Skin epidermis (tissue), 12 donors: ENCODE results near the gene ADD1.
A peak's percentile ranks its signal among the peaks of the same experiment; 100 is the strongest.

Source experiments
- H3K27ac ChIP-seq, 21 experiments: fragments of 200-600 bp; sonication (generic) in 11 of 21; one replicate each; pipeline ENCODE4 v1.5.0; 2020; ENCODE audit warnings: mild to moderate bottlenecking in 3 of 21, inconsistent platforms in 2 of 21, moderate library complexity in 2 of 21
- H3K4me3 ChIP-seq, 7 experiments: fragments of 200-600 bp; sonication (generic) in 2 of 7; one replicate each; pipeline ENCODE4 v1.5.0; 2020; ENCODE audit warnings: inconsistent platforms in 2 of 7, mild to moderate bottlenecking in 2 of 7, moderate library complexity in 1 of 7

The ADD1 gene

DNA sequence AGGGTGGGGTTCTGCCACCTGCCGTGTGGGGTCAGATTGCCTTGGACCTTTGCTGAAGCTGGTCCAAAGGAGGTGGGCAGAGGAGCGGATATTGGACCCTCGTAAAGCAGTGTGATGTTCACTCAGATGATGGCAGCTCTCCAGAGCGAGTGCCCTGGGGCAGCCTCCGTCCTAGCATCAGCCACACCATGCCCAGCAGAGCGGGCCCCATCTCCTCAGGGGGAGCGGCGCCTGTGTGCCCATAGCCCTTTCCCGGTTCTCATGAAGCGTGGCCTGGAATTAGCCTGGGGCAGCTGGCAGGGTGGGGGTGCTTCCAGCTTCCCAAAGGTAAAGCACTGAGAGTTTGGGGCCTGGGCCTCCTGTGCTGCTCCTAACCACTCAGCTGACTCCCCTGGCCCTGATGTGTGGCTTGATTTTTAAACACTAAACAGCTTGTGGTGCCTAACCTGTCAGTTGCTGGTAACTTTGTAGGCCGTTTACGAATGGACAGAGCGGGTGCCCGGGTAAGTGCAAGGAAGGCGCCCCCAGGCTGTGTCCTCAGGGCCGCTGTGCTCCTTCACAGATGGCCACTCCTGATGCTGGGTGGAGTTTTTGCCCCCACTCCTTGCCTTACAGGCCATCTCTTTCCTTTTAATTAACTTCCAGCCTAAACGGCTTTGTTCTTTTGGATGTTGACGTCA lies 83.5 kb downstream of the ADD1 start:
- Histone ChIP-seq H3K27ac (no peak overlapping the region), H3K4me3 (no peak overlapping the region)

DNA sequence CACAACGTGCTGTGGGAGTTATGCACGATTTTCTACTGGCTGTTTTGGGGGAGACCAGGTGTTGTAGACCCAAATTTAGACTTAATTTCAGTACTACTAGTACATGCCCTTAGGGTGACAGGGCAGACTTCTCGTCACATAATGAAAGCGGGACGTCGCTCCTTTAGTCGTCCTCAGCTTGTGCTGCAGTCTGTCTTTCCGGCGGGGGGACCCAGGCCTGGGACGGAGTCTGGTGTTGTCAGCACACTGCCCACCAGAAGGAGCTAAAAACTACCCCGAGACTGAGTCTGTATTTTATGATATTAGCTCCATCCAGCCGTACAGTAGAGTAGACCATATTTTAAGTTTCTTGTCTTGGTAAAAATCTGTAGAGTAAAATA lies 84.0 kb downstream of the ADD1 start:
- no peak overlapping the region for H3K27ac ChIP-seq
- no peak overlapping the region for H3K4me3 ChIP-seq

DNA sequence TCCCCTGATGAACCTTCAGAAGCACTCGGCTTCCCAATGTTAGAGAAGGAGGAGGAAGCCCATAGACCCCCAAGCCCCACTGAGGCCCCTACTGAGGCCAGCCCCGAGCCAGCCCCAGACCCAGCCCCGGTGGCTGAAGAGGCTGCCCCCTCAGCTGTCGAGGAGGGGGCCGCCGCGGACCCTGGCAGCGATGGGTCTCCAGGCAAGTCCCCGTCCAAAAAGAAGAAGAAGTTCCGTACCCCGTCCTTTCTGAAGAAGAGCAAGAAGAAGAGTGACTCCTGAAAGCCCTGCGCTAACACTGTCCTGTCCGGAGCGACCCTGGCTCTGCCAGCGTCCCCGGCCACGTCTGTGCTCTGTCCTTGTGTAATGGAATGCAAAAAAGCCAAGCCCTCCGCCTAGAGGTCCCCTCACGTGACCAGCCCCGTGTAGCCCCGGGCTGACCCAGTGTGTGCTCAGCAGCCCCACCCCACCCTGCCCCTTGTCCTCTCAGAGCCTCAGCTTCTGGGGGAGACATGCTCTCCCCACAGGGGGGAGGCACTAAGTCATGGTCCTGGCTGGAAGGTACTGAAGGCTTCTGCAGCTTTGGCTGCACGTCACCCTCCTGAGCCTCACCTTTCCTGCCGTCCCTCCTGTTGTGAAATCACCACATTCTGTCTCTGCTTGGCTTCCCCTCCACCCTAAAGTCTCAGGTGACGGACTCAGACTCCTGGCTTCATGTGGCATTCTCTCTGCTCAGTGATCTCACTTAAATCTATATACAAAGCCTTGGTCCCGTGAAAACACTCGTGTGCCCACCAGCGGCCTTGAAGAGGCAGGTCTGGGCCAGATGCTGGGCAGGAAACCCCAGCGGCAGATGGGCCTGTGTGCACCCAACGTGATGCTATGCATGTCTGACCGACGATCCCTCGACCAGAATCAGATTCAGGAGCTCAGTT lies 84.9 kb downstream of the ADD1 start:
- Histone ChIP-seq H3K4me3 (no peak overlapping the region), H3K27ac (peak overlapping the region in 1 of 21 experiments; percentile 38)

DNA sequence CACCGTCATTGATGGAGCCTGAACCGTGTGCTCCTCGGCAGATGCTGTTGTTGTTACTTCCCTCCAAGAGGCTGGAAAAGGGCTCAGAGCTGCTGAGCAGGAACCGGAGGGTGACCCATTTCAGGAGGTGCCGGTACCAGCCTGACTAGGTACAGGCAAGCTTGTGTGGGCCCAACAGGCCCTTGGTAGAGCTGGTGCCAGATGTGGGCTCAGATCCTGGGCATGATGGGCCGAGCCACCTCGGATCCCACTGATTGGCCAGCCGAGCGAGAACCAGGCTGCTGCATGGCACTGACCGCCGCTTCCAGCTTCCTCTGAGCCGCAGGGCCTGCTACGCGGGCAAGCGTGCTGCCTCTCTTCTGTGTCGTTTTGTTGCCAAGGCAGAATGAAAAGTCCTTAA lies 85.8 kb downstream of the ADD1 start:
- Histone ChIP-seq H3K27ac (peak overlapping the region in 2 of 21 experiments; percentile 18 to 56), H3K4me3 (no peak overlapping the region)

DNA sequence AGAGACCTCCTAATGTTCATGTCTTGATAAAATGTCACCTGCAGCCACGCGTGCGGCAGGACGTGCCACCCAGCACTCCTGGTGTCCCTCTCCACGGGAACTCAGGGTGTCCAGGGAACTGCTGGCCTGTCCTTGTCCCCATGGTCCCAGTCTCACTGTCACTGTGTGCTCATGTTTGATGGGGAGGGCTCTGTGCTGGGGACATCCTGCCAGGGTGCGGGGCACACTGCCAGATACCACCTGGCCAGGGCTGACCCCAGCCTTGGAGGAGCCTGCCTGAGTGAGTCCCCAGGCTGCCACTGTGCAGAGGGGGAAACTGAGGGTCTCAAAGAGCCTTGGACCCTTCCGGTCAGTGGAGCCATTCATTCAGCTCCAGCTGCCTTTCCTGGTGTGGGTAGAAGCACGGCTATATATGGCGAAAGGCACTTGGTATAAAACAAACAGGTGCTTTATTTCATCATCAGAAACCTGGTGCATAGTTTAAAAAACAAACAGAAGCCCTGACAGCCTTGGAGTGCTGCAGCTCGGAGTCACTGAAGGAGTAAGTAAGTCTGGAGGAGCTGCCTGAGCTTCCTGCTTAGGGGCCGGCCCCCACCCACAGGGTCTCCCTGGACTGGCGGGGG lies 86.6 kb downstream of the ADD1 start:
- Histone ChIP-seq H3K4me3 (no peak overlapping the region), H3K27ac (peak overlapping the region in 6 of 21 experiments; percentile 20 to 98 (median 73))

DNA sequence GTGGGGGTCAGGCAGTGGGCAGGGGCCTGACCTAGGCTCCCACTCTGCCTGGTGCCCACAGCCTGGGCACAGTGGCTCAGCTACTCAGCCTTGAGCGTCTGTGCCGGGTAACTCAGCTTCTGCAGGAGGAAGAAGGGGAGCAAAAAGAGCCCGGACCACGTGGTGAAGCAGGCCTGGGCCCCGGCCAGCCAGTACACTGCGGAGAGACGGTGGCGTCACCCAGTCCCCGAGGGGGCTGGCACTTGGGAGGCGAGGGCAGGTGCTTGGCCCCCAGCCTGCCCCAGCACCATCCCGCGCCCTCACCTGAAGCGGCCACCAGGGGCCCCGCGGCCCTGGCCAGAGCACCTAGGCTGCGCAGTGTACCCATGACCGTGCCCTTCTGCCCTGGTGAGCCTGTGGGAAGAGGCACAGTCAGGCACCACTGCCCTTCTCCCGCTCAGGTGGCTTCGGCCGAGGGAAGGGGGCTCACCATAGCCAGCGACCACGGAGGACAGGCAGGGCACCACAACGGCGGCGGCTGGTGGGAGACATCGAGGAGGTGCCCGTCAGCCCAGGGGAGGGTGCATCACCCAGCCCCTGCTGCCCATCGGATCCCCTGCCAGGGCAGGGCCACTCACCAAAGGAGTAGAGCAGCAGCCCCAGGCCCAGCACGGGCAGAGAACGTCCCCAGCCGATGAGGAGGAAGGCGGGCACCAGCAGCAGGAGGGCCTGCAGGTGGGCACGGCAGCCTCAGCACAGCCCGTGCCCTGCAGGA lies 87.3 kb downstream of the ADD1 start:
- Histone ChIP-seq H3K27ac (peak overlapping the region in 17 of 21 experiments; percentile 19 to 98 (median 85)), H3K4me3 (no peak overlapping the region)

DNA sequence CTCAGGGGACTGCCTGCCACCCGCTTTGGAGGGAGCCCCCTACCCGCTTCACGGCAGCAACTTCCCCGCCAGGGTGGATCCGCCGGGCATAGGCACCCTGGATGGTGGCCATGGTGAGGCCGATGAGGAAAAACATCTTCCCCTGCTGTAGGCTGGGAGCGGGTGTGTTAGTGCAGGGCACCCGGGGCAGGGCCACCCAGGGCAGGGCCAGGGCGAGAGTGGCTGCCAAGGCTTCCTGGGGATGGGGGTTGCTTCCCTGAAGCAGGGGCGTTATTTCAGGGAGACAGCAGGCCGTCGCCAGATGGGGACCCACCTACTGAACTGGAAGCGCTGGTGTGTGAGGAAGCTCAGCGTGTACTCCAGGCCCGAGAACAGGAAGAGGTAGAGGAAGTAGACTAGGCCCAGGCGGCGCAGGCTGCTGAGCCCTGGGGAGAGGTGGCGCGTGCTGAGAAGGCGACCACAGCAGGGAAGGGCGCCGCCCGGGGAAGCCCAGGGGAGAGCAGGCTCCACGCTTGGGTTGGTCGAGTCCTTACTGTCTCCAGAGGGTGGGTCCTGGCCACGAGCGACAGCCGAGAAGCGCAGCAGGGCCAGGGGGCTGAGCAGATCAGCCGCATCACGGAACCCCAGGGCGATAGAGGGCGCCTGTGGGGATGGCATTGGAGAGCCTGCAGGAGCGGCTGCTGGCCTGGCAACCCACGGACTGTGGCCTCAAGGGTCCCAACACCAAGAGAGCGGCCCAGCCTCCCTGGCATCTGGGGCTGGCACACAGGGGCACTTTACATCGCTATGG lies 88.1 kb downstream of the ADD1 start:
- Histone ChIP-seq H3K27ac (peak overlapping the region in 19 of 21 experiments; percentile 14 to 98 (median 65)), H3K4me3 (no peak overlapping the region)

DNA sequence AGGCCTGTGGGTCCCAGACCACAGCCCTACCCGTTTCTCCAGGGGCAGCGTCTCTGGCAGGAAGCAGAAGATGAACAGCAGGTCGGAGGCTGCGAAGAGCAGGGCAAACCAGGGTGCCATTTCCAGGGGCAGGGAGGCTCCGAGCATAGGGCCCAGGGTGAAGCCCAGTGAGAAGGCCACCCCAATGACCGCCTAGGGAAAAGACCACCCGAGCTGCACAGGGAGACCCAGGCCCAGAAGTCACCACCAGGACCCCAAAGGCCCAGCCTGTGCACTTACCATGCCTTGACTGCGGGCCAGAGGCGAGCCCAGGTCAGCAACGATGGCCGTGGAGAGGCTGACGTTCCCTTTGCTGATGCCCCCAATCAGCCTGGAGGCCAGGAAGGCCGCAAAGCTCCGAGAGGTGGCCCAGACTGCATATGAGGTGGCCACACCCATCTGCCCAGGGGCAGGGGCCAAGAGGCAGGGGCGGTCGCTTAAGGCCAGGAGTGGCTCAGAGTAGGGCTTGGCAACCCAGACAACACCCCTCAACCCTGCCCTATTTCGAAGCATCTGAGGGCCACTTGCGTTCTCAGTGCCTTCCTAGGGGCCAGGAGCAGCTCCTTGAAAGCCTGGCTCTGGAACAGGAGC lies 88.8 kb downstream of the ADD1 start:
- Histone ChIP-seq H3K4me3 (peak overlapping the region in 1 of 7 experiments; percentile 72), H3K27ac (peak overlapping the region in 17 of 21 experiments; percentile 14 to 98 (median 87))

DNA sequence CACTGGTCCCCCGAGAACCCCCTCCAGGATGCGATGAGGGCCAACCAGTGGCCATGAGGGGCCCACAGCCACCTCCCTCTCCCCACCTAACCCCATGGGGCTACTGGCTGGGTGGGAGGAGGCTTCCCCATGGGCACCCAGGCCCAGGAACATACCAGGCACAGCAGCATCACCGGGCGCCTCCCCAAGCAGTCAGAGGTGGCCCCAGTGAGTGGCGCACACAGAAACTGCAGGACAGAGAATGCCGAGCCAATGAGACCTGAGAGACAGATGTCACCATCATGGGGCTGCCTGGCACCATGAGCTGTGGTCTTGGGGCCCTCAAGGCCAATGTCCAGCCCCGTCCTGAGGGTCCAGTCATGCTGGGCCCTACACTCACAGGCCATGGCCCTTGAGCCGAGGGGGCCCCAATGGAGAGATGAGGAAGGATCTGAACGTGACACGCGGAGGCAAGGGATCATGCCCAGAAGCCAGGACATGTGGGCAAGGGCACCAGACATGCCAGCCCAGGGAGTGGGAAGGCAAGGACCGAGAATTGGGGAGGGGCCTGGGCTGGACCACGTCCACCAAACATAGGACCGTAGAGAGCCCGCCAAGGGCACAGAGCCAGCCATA lies 89.4 kb downstream of the ADD1 start:
- Histone ChIP-seq H3K27ac (peak overlapping the region in 19 of 21 experiments; percentile 14 to 98 (median 93)), H3K4me3 (peak overlapping the region in 6 of 7 experiments; percentile 69 to 98 (median 86))

DNA sequence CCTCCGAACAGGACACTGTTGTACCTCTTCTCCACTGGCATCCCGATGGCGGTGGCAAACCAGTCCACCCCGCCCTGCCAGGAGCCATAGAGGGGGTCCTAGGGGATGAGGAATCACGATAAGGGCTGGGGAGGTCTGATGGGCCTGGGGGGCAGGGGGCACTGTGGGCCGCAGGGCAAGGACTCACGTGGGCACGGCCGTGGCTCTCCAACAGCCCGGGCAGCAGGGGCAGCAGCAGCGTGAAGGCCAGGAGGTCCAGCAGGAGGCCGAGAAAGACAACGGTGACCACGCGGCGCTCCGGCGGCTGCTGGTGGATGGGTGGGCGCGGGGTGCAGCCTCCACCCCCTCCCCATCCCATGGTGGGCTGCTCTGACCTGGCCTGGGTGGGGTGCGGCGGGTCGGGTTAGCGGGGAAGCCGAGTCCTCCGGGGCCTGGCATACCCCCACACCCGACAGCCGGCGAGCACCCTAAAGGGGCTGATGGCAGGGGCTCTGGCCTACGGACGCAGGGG lies 90.0 kb downstream of the ADD1 start:
- Histone ChIP-seq H3K27ac (peak overlapping the region; percentile 78 to 98 (median 93)), H3K4me3 (peak overlapping the region; percentile 69 to 98 (median 93))

DNA sequence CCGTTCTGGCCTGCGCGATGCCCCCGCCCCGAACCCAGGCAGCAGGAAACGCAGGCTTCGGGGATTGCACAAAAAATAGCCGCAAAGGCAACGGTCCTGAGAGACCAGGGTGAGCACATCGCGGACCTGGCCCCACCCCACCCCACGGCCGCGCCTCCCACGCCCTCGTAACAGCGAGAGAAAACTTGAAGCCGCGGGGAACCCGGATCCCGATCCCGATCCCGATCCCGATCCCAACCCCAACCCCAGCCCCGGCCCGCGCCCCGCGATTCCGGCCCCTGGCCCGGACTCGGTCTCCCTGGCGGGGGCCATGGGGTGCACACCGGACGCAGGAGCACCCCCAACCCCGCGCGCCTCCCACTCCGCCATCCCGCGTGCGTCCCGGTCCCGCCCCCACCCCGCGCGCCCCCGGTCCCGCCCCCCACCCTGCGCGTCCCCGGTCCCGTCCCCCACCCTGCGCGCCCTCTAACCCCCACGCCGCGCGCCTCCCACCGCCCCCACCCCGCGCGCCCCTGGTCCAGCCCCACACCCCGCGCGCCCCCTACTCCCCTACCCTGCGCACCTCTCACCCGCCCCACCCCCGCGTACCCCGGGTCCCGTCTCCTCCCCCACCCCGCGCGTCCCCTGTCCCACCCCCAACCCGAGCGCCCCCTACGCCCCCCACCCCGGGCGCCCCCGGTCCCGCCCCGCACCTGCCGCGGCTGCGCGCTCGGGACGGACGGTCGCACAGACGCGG lies 90.6 kb downstream of the ADD1 start:
- peak overlapping the region; percentile 82 to 98 (median 93) for H3K27ac ChIP-seq

DNA sequence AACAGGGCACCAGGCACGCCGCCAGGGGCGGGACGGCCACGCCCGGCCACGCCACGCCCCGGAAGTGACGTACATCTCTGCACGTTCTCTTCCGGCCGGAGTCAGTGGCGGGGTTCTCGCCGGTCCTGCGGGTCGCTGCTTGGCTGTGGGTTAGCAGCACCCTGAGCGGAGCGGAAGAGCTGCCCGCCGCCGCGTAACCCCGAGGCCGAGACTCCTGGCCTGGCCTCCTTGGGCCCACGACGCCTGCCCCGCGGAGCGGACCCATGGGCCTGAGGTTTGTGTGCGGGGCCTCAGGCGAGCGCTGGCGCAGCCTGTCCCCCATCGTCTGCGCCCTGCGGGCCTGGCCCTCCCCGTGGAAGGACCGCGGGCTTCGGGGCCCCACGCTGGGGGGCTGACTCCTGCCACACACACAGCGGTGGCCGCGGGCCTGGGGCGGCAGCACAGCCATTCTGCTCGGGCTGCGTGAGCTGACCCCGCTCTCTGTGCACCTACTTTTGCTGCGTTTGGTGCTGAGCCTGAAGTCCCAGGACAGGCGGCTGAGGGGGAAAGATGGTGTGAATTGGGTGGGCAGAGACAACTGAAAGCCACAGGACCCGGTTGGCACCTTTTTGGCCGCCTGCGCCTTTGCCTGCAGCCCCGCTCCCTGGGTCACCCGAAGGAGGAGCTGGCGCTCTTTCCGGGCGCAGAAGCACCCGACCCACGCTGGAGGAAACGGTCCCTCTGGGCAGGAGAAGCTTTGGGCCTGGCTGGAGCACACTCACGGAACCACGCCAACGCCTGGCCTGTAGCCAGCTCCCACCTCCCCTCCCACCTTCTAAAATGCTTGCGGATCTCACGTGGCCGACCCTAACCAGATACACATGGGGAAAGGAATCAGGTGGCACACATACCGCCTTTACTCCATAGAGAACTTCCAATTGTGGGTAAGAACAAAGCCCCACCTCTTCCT lies 91.4 kb downstream of the ADD1 start:
- Histone ChIP-seq H3K4me3 (peak overlapping the region; percentile 69 to 98 (median 93)), H3K27ac (peak overlapping the region; percentile 82 to 98 (median 93))

More for the DNA sequence above, 90.6 kb downstream of the ADD1 start:
- H3K4me3 ChIP-seq = peak overlapping the region; percentile 69 to 98 (median 93)

DNA sequence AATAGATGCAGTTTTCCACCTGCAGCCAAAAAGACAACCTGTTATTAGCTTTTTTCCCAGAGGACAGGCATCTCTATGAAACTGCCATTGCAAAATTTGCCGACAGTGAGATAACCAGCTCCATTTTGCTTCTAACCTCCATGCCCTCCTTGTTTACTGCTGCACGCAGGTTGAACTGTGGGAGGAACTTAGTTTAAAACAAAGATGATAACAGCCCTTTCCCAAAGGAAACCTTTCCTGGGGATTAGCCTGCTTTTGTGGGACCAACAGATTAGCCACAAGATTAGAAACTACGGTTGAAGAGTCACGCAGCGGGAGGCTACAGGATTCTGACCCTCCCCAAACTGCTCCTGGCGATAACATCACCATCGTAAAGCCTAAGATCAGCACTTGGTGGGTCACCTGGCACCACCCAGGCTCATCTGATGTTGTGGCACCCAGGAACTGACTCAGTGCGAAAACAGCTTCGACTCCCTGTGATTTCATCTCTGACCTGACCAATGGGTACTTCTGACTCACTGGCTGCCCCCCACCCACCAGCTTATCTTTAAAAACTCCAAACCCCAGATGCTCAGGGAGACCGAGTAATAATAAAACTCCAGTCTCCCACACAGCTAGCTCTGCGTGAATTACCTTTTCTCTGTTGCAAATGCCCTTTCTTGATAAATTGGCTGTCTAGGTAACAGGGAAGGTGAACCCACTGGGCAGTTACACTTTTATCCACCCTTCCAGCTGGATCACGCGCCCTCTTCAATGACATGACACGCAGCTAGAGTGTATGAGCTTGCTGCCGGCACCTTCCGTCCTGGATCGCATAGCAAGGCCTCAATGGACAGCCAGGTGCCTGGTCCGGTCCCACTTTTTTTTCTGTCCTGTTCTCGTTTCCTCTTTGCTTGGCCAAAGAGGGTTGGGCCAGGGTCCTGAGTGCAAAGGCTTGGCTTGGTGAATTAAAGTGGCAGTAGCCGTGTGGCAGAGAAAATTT lies 92.4 kb downstream of the ADD1 start:
- peak overlapping the region in 20 of 21 experiments; percentile 17 to 98 (median 92) for H3K27ac ChIP-seq
- H3K4me3 ChIP-seq = peak overlapping the region; percentile 69 to 98 (median 93)

DNA sequence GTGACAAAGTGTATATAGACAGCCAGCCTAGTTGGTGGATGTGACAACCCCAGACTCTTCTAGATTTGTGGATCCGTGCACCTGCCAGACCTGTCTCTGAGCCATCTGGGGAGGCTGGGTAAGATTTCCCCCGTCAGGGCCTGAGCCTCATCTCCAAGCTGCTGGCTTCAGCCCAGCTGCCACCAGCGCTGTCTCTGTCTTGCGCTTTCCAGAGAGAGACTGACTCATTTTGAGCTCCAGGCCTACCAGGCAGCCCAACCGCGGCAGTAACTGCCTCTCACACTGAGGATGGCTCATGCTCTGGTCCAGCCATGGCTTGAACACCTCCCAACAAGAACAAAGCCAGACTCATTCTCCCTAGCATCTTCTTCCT lies 93.1 kb downstream of the ADD1 start:
- Histone ChIP-seq H3K4me3 (peak overlapping the region in 1 of 7 experiments; percentile 17), H3K27ac (peak overlapping the region in 18 of 21 experiments; percentile 12 to 98 (median 65))
